PC-3 (cell line): ENCODE results near the gene ADAT3.

Source experiments
- CTCF ChIP-seq: fragments of 300-600 bp; sonication (generic); conservative IDR thresholded peaks from 2 replicates; pipeline ENCODE4 v1.5.1; 2017; ENCODE audit warnings: antibody characterized with exemption, low read depth, mild to moderate bottlenecking, low read length
- EZH2 ChIP-seq: fragments of 300-600 bp; sonication (generic); IDR thresholded peaks from one replicate; pipeline ENCODE4 v1.6.1; 2017; ENCODE audit warnings: antibody characterized with exemption, mild to moderate bottlenecking, low read length; ENCODE audit not compliant: unreplicated experiment

DNA sequence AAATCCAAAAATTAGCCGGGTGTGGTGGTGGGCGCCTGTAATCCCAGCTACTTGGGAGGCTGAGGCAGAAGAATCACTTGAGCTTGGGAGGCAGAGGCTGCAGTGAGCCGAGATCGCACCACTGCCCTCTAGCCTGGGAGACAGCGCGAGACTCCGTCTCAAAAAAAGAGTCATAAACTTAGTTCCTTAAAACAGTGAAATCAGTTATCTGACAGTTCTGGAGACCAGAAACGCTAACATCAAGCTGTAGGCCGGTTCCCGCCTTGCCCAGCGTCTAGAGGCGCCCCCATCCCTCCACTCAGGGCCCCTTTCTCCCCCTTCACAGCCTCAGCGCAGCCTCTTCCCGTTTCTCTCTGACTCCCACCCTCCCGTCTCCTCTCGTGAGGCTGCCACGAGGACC is 11.9 kb downstream of the ADAT3 start:
- TF ChIP-seq CTCF = no peak
- TF ChIP-seq EZH2 = no peak
